SU-DHL-6 (cell line): ENCODE results near the gene PTPRQ.

Experiments
- H2AFZ ChIP-seq: fragments of 200-600 bp; sonication (generic); 2 replicates; pipeline ENCODE4 v1.6.1; 2014; ENCODE audit warnings: low read depth, mild to moderate bottlenecking, moderate library complexity, mixed read lengths, antibody characterized with exemption, low read length; ENCODE audit not compliant: severe bottlenecking
- H3F3A ChIP-seq: fragments of 200-600 bp; shearing (Covaris generic); 2 replicates; pipeline ENCODE4 v1.6.0; 2016; ENCODE audit warnings: antibody characterized with exemption, mild to moderate bottlenecking; ENCODE audit not compliant: insufficient read depth
- H3K27ac ChIP-seq: fragments of 200-600 bp; sonication (generic); 2 replicates; pipeline ENCODE4 v1.5.1; 2016; ENCODE audit warnings: low read depth, mild to moderate bottlenecking, low read length, moderate library complexity, mixed read lengths
- H3K27me3 ChIP-seq: fragments of 200-600 bp; sonication (generic), shearing (Covaris generic); 2 replicates; pipeline ENCODE4 v1.6.0; 2014; ENCODE audit warnings: mild to moderate bottlenecking, low read length
- H3K36me3 ChIP-seq: fragments of 200-600 bp; sonication (generic); 2 replicates; pipeline ENCODE4 v1.6.1; 2014; ENCODE audit warnings: mild to moderate bottlenecking, low read length, mixed read lengths
- H3K4me2 ChIP-seq: fragments of 300-600, 200-600 bp; shearing (Covaris generic), sonication (generic); 2 replicates; pipeline ENCODE4 v1.6.0; 2014; ENCODE audit warnings: low read length, low read depth, mild to moderate bottlenecking; ENCODE audit not compliant: poor library complexity, severe bottlenecking
- H3K4me3 ChIP-seq: fragments of 200-600 bp; sonication (generic); 2 replicates; pipeline ENCODE4 v1.5.1; 2014; ENCODE audit warnings: antibody characterized with exemption, low read length, mild to moderate bottlenecking, mixed read lengths; ENCODE audit not compliant: insufficient read depth, poor library complexity, severe bottlenecking
- H3K79me2 ChIP-seq: fragments of 200-600 bp; sonication (generic); 2 replicates; pipeline ENCODE4 v1.6.1; 2014; ENCODE audit warnings: mild to moderate bottlenecking, low read length, moderate library complexity; ENCODE audit not compliant: insufficient read depth
- H3K9ac ChIP-seq: fragments of 200-600 bp; sonication (generic); 2 replicates; pipeline ENCODE4 v1.7.0; 2014; ENCODE audit warnings: mild to moderate bottlenecking, low read length
- H3K9me2 ChIP-seq: fragments of 200-600 bp; sonication (generic); replicated peaks from 2 replicates; pipeline ENCODE4 v1.6.1; 2014; ENCODE audit warnings: low read length; ENCODE audit not compliant: insufficient read depth
- H3K9me3 ChIP-seq: fragments of 200-600 bp; sonication (generic); 2 replicates; pipeline ENCODE4 v1.6.1; 2014; ENCODE audit warnings: low read length, mixed read lengths; ENCODE audit not compliant: insufficient read depth
- H4K20me1 ChIP-seq: fragments of 200-600 bp; sonication (generic); 2 replicates; pipeline ENCODE4 v1.6.1; 2014; ENCODE audit warnings: low read depth, mild to moderate bottlenecking, antibody characterized with exemption, low read length, moderate library complexity, mixed read lengths
- EZH2phosphoT487 ChIP-seq: fragments of 200-600 bp; sonication (generic), shearing (Covaris generic); conservative IDR thresholded peaks from 2 replicates; pipeline ENCODE4 v1.6.1; 2018; ENCODE audit warnings: mild to moderate bottlenecking, antibody characterized with exemption, low read length, moderate library complexity, mixed read lengths
- TF ChIP-seq, protein P1 (sequence below): fragments of 200-600 bp; sonication (generic); IDR thresholded peaks from one replicate; pipeline ENCODE4 v1.5.1; 2017; ENCODE audit warnings: antibody characterized with exemption, mild to moderate bottlenecking, low read length, moderate library complexity; ENCODE audit not compliant: insufficient read depth, poor library complexity, severe bottlenecking

PTPRQ gene

DNA sequence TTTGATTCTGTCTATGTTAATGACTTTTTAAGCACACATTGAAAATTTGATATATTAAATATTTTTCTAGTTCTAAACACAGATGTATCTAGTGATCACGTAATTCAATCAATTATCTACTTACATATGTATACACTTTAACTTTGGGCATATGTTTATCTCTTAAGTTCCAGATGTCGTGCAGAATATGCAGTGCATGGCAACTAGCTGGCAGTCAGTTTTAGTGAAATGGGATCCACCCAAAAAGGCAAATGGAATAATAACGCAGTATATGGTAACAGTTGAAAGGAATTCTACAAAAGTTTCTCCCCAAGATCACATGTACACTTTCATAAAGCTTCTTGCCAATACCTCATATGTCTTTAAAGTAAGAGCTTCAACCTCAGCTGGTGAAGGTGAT, 105.3 kb downstream of the PTPRQ start:
- TF ChIP-seq, protein P1, sequence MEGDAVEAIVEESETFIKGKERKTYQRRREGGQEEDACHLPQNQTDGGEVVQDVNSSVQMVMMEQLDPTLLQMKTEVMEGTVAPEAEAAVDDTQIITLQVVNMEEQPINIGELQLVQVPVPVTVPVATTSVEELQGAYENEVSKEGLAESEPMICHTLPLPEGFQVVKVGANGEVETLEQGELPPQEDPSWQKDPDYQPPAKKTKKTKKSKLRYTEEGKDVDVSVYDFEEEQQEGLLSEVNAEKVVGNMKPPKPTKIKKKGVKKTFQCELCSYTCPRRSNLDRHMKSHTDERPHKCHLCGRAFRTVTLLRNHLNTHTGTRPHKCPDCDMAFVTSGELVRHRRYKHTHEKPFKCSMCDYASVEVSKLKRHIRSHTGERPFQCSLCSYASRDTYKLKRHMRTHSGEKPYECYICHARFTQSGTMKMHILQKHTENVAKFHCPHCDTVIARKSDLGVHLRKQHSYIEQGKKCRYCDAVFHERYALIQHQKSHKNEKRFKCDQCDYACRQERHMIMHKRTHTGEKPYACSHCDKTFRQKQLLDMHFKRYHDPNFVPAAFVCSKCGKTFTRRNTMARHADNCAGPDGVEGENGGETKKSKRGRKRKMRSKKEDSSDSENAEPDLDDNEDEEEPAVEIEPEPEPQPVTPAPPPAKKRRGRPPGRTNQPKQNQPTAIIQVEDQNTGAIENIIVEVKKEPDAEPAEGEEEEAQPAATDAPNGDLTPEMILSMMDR, result no peak
- no peak for TF ChIP-seq EZH2phosphoT487
- no peak overlapping the region for H2AFZ ChIP-seq

GRCh38 chr12:80551897-80552296, 107.9 kb downstream of the PTPRQ start:
- no peaks in the 10 kb centered on the region for H3F3A ChIP-seq
- H3K27ac ChIP-seq, result no peak overlapping the region
- no peaks in the 10 kb centered on the region for H3K9me2 ChIP-seq
- H3K9me3 ChIP-seq, result no peaks in the 10 kb centered on the region
- no peak overlapping the region for H3K4me3 ChIP-seq
- TF ChIP-seq EZH2phosphoT487, result no peak
- TF ChIP-seq, protein P1, result no peak
- no peak overlapping the region for H2AFZ ChIP-seq
- H4K20me1 ChIP-seq, result no peaks in the 10 kb centered on the region
- H3K9ac ChIP-seq, result no peak overlapping the region
- H3K27me3 ChIP-seq, result no peaks in the 10 kb centered on the region
- no peaks in the 10 kb centered on the region for H3K36me3 ChIP-seq
- H3K4me2 ChIP-seq, result no peak overlapping the region
- H3K79me2 ChIP-seq, result no peaks in the 10 kb centered on the region

More for the DNA sequence above, 105.3 kb downstream of the PTPRQ start:
- H3K9me2 ChIP-seq, result no peaks in the 10 kb centered on the region
- H3K36me3 ChIP-seq, result no peaks in the 10 kb centered on the region
- no peaks in the 10 kb centered on the region for H3F3A ChIP-seq
- no peak overlapping the region for H3K9ac ChIP-seq
- no peaks in the 10 kb centered on the region for H3K79me2 ChIP-seq
- H3K4me2 ChIP-seq, result no peak overlapping the region
- H3K27me3 ChIP-seq, result no peaks in the 10 kb centered on the region
- H3K9me3 ChIP-seq, result no peaks in the 10 kb centered on the region
- H4K20me1 ChIP-seq, result no peaks in the 10 kb centered on the region
- H3K27ac ChIP-seq, result no peak overlapping the region
- no peak overlapping the region for H3K4me3 ChIP-seq

DNA sequence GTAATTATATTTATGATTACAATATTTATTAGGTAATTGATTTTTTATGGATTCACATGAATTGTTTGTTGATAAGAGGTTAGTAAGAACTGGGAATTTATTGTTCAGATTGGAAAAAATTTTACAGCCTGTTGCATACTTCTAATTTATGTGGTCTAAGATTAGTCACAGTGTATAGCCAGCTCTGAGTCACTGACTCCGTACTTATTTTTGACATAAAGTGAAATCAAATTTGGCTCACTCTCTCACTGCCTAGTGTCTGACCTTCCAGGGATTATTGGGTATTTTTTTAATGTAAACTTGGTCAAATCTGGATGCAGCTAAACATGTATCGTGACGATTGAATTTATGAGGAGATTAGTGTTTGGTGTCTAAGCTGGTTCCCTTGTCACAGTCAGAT, 109.3 kb downstream of the PTPRQ start:
- H3F3A ChIP-seq, result no peaks in the 10 kb centered on the region
- H3K79me2 ChIP-seq, result no peaks in the 10 kb centered on the region
- no peak overlapping the region for H3K9ac ChIP-seq
- no peaks in the 10 kb centered on the region for H3K36me3 ChIP-seq
- no peak overlapping the region for H3K27ac ChIP-seq
- no peak overlapping the region for H2AFZ ChIP-seq
- no peak overlapping the region for H3K4me2 ChIP-seq
- TF ChIP-seq, protein P1, result no peak
- no peak for TF ChIP-seq EZH2phosphoT487
- H4K20me1 ChIP-seq, result no peaks in the 10 kb centered on the region
- no peaks in the 10 kb centered on the region for H3K9me2 ChIP-seq
- no peaks in the 10 kb centered on the region for H3K9me3 ChIP-seq
- H3K4me3 ChIP-seq, result no peak overlapping the region
- no peaks in the 10 kb centered on the region for H3K27me3 ChIP-seq
